HG03439 (cell line): ENCODE data around the gene TENM4.

Experiments used
- ATAC-seq: cut with Tn5 transposase; IDR thresholded peaks from one replicate; pipeline ENCODE4 v1.9.1; 2021; ENCODE audit warnings: mild to moderate bottlenecking, moderate library complexity; ENCODE audit not compliant: unreplicated experiment

TENM4 gene

DNA sequence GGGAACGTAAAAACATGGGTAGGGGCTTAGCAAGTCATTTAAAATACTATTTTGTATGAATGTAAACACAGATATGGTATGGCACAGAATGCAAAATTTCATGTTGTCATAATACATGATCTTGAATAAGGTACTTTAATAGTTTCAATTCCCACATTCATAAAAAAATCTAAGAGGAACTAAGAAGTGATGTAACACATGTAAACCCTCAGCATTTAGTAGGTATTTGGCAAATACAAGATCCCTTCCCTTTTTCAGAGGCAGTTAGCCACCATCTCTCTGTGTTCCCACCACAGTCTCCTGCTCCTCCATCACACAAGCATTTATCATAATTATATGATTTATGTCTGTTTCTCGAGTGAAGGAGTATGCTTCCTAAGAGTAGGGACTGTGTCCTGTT lies 251.8 kb downstream of the TENM4 start:
- ATAC-seq, result no peak

DNA sequence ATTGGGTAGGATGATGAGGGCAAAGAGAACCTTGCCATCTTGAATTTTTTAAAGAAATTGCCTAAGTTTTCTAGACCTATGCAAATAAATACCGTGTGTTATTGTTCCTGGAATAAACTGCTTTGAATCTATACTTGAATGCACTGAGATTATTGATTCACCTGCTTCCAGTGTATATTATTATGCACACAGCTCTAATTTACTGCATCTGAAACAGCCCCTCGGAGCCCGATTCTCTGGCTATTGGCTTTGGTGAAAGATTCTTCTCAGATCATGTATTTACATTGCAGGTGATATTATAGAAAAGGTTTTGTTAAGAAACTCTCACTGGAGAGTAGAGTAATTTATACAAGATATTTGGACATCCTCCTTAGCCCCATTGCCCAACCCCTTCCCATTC lies 254.2 kb downstream of the TENM4 start:
- ATAC-seq, result no peak

DNA sequence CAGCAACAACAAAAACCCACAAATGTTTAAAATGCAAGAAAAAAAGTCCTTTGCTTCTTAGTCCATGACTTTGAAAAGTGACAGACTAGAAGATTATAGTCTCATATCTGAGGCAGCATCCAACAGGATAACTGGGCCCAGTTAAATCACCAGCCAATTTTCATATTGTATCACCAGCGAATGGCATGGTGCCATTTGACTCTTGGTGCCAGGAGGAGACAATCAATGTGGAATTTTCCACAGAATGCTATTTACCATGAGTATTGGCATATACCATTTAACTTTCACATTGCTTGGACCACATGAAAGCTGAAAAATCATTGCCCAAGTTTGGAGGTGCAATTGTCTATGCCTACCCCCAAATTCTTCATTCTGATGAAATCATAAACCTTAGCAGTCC lies 255.5 kb downstream of the TENM4 start:
- ATAC-seq, result no peak

DNA sequence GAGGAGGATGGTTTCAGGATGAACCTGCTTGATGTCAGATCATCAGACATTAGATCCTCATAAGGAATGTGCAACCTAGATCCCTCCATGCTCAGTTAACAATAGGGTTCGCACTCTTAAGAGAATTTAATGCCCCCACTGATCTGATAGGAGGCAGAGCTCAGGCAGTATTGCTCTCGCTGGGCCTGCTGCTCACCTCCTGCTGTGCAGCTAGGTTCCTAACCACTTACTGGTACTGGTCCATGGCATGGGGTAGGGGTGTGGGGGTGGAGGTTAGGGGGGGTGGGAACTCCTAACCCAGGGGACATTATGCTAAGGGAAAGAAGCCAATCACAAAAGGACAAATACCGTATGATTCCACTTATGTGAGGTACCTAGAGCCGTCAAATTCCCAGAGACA lies 256.5 kb downstream of the TENM4 start:
- ATAC-seq, result no peak

DNA sequence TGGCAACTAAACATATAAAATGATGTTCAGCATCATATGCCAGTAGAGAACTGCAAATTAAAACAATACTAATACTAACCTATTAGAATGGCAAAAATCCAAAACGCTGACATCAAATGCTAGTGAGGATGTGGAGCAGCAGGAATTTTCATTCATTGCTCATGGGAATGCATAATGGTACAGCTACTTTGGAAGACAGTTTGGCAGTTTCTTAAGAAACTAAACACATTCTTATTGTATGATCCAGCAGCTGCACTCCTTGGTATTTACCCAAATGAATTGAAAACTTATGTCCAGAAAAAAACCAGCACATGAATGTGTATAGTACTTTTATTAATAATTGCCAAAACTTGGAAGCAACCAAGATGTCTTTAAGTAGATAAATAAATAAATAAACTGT lies 258.0 kb downstream of the TENM4 start:
- no peak for ATAC-seq

DNA sequence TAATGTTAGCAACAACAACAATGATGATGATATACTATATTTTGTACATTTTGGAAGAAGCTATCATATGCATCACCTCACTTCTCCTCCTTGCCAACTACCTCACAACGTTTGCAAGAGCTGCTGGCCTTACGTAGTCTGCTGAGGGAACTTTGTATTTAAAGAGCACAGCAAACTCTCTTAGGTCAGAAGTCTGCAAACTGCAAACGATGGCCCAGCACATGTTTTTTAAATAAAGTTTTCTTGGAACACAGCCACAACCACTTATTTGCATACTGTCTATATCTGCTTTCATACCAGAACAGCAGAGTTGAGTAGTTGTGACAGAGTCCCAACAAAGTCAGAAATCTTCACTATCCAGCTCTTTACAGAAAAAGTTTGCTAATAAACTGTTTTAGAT lies 261.7 kb downstream of the TENM4 start:
- ATAC-seq, result no peak

DNA sequence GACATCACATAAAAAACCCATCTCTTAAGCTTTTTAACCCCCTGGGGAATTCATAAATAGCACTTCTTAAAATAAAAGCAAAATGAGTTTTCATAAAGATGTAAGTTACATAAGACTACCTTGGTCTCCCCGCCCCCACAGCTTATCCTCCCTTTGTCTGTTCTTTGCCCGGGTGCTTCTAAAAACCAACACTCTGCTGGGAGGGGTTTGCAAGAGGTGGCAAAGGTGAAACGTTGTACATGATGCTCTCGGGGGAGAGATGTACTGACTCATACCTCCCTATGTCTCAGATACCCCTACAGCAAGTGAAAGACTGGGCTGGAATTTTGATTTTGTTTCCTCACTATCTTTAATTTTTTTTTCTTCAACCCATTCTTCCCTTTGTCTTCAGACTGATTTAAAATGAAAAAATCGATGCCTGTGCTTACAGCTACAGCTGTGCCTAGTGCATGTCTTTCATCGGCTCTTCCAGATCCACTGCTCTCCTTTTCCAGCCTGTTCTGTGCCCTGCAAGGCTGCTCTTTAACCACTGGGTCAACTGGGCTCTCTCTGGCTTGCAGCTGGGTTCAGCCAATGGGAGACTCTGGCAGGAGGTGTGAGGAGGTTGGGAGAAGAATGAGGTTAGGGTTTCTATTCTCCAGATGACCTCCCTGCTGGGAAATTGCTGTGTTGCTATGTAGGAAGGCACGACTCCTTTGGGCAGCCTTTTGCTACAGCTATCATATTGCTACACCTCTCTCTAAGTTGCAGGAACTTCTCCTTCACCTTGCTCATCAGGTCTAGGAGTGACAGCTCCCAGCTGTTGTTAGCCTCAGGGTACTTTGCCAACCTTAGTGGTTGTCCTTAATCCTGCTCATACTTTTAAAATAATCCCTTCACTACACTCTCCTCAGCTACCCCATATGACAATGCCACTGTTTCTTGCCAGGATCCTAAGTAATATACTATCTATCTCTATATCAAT lies 266.5 kb downstream of the TENM4 start:
- no peak for ATAC-seq

DNA sequence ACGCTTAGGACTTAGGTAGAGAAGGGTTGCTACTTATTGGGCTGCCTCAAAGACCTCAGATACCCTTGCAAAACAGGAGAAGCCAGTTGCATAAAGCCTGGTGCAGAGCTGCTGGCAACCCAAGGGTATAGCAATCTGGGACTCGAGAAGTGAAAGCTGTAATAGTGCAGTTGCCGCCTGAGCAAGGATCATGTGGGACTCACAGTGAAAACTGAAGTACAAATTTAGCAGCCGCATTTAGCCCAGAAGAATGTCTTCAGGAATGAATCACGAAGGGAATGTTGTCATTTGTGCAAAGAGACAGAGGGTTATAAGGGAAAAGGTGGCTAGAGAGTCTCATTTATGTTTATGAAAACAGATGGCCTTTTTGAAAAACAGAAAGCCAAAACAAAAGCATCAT lies 267.2 kb downstream of the TENM4 start:
- ATAC-seq, result no peak

DNA sequence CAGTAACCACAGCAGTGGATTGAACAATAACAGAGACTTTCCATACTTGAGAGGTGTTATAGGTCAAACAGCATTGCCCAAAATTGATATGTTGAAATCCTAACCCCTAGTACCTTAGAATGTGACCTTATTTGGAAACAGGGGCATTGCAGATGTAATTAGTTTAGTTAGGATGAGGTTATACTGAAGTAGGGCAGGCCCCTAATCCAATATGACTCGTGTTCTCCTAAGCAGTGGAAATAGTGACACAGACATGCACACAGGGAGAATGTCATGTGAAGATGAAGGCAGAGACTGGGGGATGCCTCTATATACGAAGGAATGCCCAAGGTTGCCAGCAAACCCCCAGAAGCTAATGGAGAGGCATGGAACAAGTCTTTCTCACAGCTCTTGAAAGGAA lies 270.5 kb downstream of the TENM4 start:
- no peak for ATAC-seq

DNA sequence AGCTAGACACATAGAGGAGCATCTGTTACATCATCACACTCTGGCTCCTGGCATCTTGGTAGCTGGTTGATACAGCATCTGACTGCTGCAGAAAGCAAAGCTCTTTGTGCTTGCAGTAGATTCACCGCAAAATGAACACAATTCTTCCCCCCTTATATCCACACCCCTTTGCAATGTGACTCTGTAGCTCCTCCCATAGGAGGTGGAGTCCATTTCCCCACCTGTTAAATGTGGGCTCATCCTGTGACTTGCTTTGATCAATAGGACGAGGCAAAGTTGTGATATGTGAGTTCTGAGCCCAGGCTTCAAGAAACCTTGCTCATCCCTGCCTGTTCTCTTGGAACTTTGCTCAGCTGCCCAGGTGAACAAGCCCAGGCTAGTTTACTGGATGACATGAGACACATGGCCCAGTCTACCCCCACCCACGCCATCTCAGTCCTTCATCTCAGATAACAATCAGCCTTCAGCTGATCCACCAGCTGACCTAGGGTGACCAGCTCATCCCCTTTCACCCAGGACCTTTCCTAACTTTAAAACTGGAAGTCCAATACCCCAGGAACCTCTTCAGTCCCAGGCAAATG lies 272.2 kb downstream of the TENM4 start:
- no peak for ATAC-seq

DNA sequence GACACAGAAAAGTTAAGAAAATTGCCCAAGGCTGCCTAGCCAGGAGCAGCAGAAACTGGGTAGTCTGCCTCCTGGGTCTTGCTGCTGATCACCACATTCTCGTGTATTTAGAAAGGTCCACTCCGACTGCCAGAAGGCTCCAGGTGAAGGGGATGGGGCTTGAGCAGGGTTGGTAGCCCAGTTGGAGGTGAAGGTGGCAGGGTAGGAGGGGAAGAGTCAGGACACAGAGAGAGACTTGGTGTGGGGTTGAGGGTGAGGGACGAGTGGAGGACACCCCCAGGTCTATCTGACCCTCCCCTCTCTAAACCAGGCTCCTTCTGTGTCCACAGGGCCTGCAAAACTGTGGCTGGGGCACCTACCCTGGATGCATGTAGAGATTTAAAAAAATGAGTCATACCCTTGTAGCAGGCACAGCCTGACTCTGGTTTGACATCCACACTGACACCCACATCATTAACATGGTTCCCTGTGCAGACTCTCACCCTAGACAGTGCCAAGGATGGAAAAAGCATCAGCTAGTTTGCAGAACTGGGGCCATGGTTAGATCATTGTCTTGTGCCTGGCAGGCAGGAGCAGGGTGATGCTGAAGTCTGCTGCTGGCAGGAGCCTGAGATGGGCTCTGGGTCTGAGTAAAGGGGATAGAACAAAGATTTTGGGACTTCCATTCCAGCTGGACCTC lies 273.2 kb downstream of the TENM4 start:
- ATAC-seq, result no peak

DNA sequence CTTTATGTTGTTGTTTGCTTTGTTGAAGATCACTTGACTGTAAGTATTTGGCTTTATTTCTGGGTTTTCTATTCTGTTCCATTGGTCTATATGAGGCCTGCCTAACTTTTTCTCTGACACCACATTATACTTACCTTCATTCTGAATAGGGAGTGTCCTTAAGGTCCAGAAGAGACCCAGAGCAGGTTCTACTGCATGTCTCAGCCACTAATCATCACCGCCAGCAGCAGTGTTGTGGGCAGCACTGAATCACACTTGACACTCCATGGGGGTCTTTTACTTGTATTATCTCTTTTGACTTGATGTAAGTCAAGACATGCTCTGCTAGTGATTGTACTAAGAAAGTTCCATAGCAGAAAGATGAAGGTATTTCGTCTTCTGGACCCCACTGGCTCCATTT lies 274.9 kb downstream of the TENM4 start:
- no peak for ATAC-seq

DNA sequence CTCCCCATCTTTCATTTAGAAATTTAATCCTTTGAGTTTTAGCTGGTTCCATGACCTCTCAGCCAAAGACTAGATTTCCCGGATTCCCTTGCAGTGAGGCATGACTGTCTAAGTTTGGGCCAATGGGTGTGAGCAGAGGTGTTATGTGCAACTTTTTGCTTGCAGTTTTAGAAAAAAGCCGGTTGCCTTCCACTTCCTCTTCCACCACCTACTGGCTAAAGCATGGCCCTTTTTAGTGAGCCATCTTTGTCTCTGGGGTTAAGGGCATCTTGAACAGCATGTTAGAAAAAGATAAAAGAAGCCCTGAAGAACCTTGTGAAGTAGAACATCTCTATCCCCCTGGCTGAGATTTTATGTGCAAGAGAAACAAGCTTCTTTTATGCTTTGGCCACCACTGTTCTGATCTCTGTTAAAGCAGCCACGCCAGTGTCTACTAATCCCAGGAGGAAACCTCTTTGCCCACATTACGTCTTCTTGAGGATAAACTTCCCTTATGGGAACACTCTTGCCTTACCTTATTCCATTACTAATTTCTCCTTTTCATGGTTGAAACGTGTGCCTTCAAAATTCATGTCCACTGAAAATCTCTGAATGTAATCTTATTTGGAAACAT lies 279.9 kb downstream of the TENM4 start:
- no peak for ATAC-seq

DNA sequence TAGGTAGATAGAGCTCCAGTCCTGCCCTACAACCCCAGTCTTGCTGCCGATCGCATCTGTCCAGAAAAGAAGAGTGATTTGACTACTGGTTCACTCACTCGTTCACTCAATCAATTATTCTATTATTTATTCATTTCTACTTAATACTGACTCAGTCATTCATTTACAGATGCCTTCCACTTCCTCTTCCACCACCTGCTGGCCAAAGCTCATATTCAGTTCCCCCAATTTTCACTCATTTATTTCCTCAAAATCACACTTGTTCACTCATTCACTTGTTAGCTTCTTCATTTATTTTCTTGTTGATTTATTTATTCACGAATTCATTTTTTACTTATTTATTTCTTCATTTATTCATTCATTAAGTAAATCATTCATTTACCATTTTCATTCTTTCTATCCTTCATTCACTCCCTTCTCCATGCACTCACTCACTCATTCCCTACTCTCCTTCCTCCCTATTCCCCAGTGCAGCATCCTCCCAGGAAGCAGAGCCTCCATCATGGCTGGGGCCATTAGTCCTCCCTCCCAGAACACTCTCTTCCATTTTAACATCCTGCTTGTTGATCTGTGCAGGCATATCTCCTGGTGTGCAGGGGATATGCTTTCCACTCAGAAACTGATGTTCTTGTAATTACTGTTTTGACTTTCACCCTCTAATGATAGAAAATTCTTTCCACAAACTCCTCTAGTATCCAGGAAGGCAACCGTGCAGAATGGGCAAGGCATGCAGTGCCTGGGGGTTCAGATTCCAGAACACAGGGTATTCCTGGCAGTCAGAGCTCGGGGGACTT lies 281.0 kb downstream of the TENM4 start:
- ATAC-seq, result no peak

DNA sequence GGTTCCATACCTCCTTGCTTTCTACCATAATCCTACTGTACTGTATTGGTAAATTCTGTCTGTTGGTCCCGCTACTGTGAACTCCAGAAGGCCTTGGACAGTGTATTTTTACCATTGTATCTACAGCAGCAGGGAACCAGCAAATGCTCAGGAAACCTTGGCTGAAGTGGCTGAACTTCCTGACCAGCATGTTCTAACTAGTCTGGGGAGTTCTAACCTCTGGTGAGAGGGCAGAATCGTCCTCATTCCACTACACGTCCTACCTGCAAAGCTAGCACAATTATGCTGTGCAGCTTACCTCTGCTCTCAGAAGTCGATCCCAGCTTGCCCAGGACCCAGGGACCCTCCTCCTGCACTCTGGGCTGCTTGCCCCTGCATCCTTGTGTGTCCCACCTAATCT lies 283.1 kb downstream of the TENM4 start:
- no peak for ATAC-seq

DNA sequence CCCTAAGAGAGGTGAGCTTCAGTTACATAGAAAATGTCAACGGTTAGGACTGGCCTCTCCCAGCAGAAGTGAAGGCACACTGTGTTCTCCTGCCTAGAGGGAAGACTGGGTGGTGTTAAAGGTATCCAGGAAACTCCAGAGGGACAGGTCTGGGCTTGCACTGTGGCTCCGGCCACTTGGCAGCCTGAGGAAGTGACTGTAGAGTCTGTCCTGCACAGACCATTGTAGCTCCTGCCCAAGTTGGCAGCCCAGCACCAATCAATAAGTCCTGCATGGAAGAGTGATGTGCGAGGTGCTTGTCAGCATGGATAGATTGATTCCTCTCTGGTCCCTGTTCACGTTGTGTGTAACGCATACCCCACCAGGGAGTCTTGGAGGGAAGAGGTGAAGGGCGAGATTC lies 284.8 kb downstream of the TENM4 start:
- no peak for ATAC-seq

DNA sequence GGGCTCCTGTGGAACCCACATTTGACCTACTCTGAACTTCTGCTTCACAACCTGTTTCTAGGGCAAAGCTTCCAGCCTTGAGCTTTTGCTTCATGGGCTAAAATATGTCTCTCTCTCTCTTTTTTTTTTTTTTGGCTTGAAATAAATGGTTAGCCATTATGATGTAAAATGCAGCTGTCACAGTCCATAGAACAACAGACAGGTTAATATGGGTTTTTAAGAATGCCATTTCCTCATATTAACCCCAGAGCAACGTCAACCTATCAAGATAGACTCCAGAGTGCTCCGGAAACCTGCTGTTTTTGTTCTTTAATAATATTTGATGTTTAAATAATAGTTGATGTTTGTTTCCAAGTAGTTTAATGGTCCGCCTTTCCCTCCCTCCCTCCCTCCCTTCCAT lies 285.6 kb downstream of the TENM4 start:
- ATAC-seq, result no peak

DNA sequence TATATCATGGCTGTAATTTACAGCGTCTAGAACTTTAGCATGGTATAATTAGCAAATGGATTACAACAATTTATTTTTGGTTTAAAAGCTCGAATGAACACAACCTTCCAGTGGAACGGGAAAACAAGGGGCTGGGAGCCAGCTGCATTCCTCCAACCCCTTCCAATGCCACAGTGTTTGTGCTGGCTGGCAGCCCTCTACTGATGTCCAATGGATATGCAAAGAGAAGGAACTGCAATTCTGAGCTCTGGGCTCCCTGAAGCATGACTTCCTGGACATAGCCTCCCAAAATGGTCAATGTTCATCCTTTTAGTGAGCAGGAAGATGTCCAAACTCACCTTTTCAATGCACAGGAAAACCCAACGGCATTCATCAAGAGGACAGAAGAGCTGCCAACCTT lies 288.3 kb downstream of the TENM4 start:
- no peak for ATAC-seq

DNA sequence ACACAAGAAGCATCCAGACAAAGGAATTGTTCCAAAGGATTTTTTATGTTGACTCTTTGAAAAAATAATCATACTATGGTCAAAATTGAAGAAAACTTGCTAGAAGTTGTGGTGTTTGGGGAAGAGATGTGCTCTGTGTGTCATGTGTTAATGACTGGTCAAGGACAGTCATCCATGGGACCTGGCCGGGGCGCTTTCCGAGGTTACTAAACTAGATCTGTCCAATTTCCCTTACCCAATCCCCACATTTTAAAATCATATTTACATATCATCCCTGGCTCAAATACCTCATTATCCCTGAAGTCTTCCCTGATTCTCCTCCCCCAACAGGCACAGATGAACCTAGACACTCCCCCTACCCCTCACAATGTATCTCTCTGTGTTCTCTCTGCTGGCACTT lies 289.4 kb downstream of the TENM4 start:
- no peak for ATAC-seq

DNA sequence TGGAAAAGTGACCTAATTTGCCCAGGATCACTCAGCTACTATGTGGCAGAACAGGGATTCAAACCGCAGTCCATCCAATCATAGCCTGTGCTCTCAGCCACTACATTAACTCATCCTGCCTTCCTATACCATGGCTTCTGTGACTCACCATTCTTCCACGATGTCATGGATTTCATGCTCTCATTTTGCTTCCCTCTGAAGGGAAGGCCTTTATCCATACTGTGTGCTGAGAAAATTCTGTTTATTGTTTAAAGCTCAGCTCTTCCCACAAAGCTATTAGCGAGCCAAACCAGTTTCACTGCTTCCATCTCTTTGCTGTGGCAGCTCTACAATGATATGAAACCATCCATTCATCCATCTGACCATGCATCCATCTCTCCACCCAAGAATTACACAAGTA lies 289.9 kb downstream of the TENM4 start:
- no peak for ATAC-seq

DNA sequence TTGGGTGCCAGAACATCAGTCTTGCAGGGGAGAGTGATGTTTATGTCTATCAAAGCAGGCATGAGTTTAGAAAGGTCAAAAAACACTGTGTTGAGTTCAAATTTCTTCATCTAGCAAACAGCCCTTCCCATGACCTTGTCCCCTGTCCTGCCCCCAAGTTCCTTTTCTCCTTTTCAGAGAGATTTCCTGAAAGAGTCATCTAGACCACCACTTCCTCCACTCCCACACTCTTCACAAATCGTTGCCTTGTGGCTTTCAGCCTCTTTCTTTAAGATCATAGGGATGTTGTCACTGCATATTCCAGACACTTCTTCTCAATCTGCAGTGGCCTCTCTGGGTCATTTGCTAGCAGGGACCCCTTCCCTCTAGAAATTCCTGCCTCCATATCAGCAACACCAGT lies 290.5 kb downstream of the TENM4 start:
- no peak for ATAC-seq
